ENCODE data around the gene MKRN2OS. TPM values are rescaled to one million over a fixed set of nuclear protein-coding genes. Genes with fewer than 3 reads are reported as not detected.
A peak's percentile ranks its signal among the peaks of the same experiment; 100 is the strongest.

Gene MKRN2OS
- total RNA-seq, 2 experiments from 2014 or later, result not detected

- Histone ChIP-seq H3K4me1 (ENCODE audit: insufficient read depth, low read length, poor library complexity, severe bottlenecking) (peaks cover 47% of the 10 kb centered on the region), H3K9me2 (ENCODE audit: insufficient read depth, low read length) (no peaks in the 10 kb centered on the region), H3K79me2 (ENCODE audit: insufficient read depth, low read depth, low read length) (peaks cover 56% of the 10 kb centered on the region), H3K4me2 (ENCODE audit: low read length) (peak overlapping the region; percentile 90), H4K20me1 (ENCODE audit: insufficient read depth, low read length) (peaks cover 34% of the 10 kb centered on the region), H3K4me3 (ENCODE audit: low read depth, low read length, poor library complexity, severe bottlenecking) (peak overlapping the region; percentile 89), H2AFZ (ENCODE audit: low read length) (peak overlapping the region; percentile 78), H3K9me3 (ENCODE audit: low read length) (no peaks in the 10 kb centered on the region), H3K36me3 (ENCODE audit: insufficient read depth, low read length) (no peaks in the 10 kb centered on the region), H3K27ac (ENCODE audit: low read depth, low read length, poor library complexity, severe bottlenecking) (peak overlapping the region; percentile 62)
- no peak for TF ChIP-seq CTCF (conservative IDR thresholded peaks at IDR 0.05; ENCODE audit: low read length)
- TF ChIP-seq EZH2phosphoT487 (IDR thresholded peaks at IDR 0.05; ENCODE audit: borderline replicate concordance, low read depth, low read length), result no peak
- CTCF ChIA-PET (ENCODE audit: unreplicated experiment), result no interaction called here
- BruUV-seq (replicated peaks), result no TSS peak
- DNase-seq (ENCODE audit: low spot score), result peak; percentile 12
- intact Hi-C loops (cut with micrococcal nuclease; ENCODE audit: unreplicated experiment), result loop anchor here (1.0 kb wide), 1 partner anchor 107 kb away; the partner anchor contains the start of gene RAF1
- POLR2A ChIA-PET, result interaction anchor here (0.7 to 1.7 kb wide), 3 partner anchors 9 to 21 kb away, joined by 4 to 5 read pairs (median 5); no protein-coding TSS in a partner anchor
Measured at GRCh38 chr3:12557473-12558100, 12.3 kb upstream of the MKRN2OS start.

- intact Hi-C loops (cut with micrococcal nuclease; ENCODE audit: unreplicated experiment), result loop anchor here (1.0 kb wide), 1 partner anchor 107 kb away; the partner anchor contains the start of gene RAF1
- peaks cover 47% of the 10 kb centered on the region for H3K4me1 ChIP-seq (ENCODE audit: insufficient read depth, low read length, poor library complexity, severe bottlenecking)
Measured at GRCh38 chr3:12556690-12557472, 11.6 kb upstream of the MKRN2OS start, which contains the start of gene MKRN2. Gene MKRN2 (plus strand): TSS chr3:12557087. CDS start chr3:12557151, 64 bp downstream.

More at GRCh38 chr3:12556690-12557472, 11.6 kb upstream of the MKRN2OS start, which contains the start of gene MKRN2:
- DNase-seq (ENCODE audit: low spot score), result peak; percentile 91
- Histone ChIP-seq H3K9me3 (ENCODE audit: low read length) (no peaks in the 10 kb centered on the region), H3K4me2 (ENCODE audit: low read length) (peak within 1 kb of the TSS; percentile 90), H3K27ac (ENCODE audit: low read depth, low read length, poor library complexity, severe bottlenecking) (peak within 1 kb of the TSS; percentile 62), H3K9me2 (ENCODE audit: insufficient read depth, low read length) (no peaks in the 10 kb centered on the region), H2AFZ (ENCODE audit: low read length) (peak within 1 kb of the TSS; percentile 81), H3K79me2 (ENCODE audit: insufficient read depth, low read depth, low read length) (peaks cover 49% of the 10 kb centered on the region), H4K20me1 (ENCODE audit: insufficient read depth, low read length) (peaks cover 34% of the 10 kb centered on the region), H3K4me3 (ENCODE audit: low read depth, low read length, poor library complexity, severe bottlenecking) (peak within 1 kb of the TSS; percentile 89), H3K36me3 (ENCODE audit: insufficient read depth, low read length) (no peaks in the 10 kb centered on the region)
- TSS peak; percentile 86 for BruUV-seq (replicated peaks)
- TF ChIP-seq CTCF (conservative IDR thresholded peaks at IDR 0.05; ENCODE audit: low read length) (no peak), EZH2phosphoT487 (IDR thresholded peaks at IDR 0.05; ENCODE audit: borderline replicate concordance, low read depth, low read length) (no peak)
- ChIA-PET POLR2A (interaction anchor here (0.7 to 1.6 kb wide), 2 partner anchors 14 to 22 kb away, joined by 4 to 5 read pairs; no protein-coding TSS in a partner anchor), CTCF (ENCODE audit: unreplicated experiment) (no interaction called here)

All from OCI-LY7 (cell line).